ENCODE data around the gene TREML1.

DNA sequence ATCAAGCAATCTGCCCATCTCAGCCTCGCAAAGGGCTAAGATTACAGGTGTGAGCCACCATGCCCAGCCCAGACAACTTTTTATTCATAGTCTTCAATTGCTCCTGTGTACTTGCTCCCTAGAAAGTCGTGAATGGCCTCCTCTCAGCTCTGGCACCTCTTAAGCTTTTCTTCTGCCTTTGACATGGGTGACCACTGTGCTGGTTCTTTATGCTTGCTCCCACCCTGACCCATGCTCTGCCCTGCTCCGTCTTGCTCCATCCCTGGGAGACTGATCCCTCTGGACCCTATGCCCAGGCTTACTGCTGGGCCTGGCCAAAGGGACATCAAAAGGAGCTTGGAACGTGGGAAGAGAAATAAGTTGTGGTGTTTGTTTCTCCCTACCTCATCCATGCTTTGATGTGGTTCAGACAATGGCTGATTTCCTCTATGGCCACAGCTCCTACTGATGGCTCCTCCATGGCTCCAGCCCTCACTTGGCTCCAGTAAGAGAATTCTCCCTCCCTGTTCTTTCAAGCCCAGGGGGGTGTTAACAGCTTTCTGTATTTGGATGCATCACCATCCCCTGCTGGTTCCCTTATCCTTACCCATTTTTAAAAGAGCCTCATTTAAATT lies 16.5 kb upstream of the TREML1 start:
- TF ChIP-seq, protein P1, sequence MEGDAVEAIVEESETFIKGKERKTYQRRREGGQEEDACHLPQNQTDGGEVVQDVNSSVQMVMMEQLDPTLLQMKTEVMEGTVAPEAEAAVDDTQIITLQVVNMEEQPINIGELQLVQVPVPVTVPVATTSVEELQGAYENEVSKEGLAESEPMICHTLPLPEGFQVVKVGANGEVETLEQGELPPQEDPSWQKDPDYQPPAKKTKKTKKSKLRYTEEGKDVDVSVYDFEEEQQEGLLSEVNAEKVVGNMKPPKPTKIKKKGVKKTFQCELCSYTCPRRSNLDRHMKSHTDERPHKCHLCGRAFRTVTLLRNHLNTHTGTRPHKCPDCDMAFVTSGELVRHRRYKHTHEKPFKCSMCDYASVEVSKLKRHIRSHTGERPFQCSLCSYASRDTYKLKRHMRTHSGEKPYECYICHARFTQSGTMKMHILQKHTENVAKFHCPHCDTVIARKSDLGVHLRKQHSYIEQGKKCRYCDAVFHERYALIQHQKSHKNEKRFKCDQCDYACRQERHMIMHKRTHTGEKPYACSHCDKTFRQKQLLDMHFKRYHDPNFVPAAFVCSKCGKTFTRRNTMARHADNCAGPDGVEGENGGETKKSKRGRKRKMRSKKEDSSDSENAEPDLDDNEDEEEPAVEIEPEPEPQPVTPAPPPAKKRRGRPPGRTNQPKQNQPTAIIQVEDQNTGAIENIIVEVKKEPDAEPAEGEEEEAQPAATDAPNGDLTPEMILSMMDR (conservative IDR thresholded peaks at IDR 0.05 in 1 of 2, IDR thresholded peaks at IDR 0.05 in 1 of 2; ENCODE audit: low read depth in 1 of 2, low read length in 2 of 2) = no peak
- no peak for TF ChIP-seq EZH2 (IDR thresholded peaks at IDR 0.05; ENCODE audit: low read length, missing control alignments)
